Transverse colon (tissue), 4 donors: Measurements from ENCODE around the gene RASL10A. TPM values are rescaled to one million over a fixed set of nuclear protein-coding genes. Genes with fewer than 3 reads are reported as not detected.
A peak's percentile ranks its signal among the peaks of the same experiment; 100 is the strongest.
"Not testable (repeated sequence)": the region's sequence is repeated elsewhere in the genome, so short reads cannot be mapped to it uniquely, and the experiment has no call there.

Experiments used
- DNase-seq: peaks from one replicate; pipeline ENCODE4 v3.0.0-alpha.2; 2019
- H3K27ac ChIP-seq, 4 donors: fragments of 200-600 bp; sonication (generic); 2 replicates each; pipeline ENCODE4 v1.5.1; 2016 to 2018; ENCODE audit warnings: inconsistent platforms in 4 of 4
- H3K27me3 ChIP-seq: fragments of 200-600 bp; sonication (generic); 2 replicates; pipeline ENCODE4 v1.5.1; 2017; ENCODE audit warnings: inconsistent platforms
- H3K36me3 ChIP-seq, 4 donors: fragments of 200-600 bp; sonication (generic); 2 replicates each; pipeline ENCODE4 v1.5.1; 2017 to 2019; ENCODE audit warnings: inconsistent platforms in 4 of 4
- H3K4me1 ChIP-seq, 4 donors: fragments of 200-600 bp; sonication (generic); 2 replicates each; pipeline ENCODE4 v1.5.1; 2017 to 2020; ENCODE audit warnings: inconsistent platforms in 4 of 4
- H3K4me3 ChIP-seq, 4 donors: fragments of 200-600 bp; sonication (generic); 1 replicate in 1 of 4; 2 replicates in 3 of 4; pipeline versions ENCODE4 v1.5.1 to v1.6.1; 2017 to 2019; ENCODE audit warnings: inconsistent platforms in 4 of 4
- H3K9me3 ChIP-seq, 2 donors: fragments of 200-600 bp; sonication (generic); 2 replicates each; pipeline ENCODE4 v1.5.1; 2017 to 2019; ENCODE audit warnings: inconsistent platforms in 2 of 2
- CTCF ChIP-seq, 5 experiments: fragments of 200-600 bp in 3 of 5; fragments of 450-650 bp in 2 of 5; sonication (generic) in 3 of 5; IDR thresholded peaks; 1 replicate in 2 of 5; 2 replicates in 3 of 5; pipeline ENCODE4 v1.5.1; 2016 to 2017; ENCODE audit warnings: antibody characterized with exemption in 5 of 5, inconsistent platforms in 3 of 5, mild to moderate bottlenecking in 2 of 5, moderate library complexity in 1 of 5
- EP300 ChIP-seq: sonication (generic); formaldehyde crosslinking; IDR thresholded peaks from one replicate; pipeline ENCODE4 v1.6.1; 2017; ENCODE audit warnings: antibody characterized with exemption, low read depth
- POLR2A ChIP-seq: fragments of 450-650 bp; IDR thresholded peaks from one replicate; pipeline ENCODE4 v1.6.1; 2016; ENCODE audit warnings: antibody characterized with exemption, mild to moderate bottlenecking, moderate library complexity
- POLR2AphosphoS5 ChIP-seq, 3 donors: sonication (generic); formaldehyde crosslinking; IDR thresholded peaks; one replicate each; pipeline ENCODE4 v1.6.1; 2016; ENCODE audit warnings: antibody characterized with exemption in 3 of 3
- WGBS, 2 donors: methylation state at CpG; one replicate each; pipeline ENCODE4 v1.1.5; 2018; ENCODE audit warnings: low coverage in 1 of 2; 5-methylcytosine and 5-hydroxymethylcytosine counted together
- in situ Hi-C, 4 donors: fragments of 200-750 bp; cut with MboI; loops; one replicate each; pipeline versions ENCODE4 v1.15.0 to v1.15.1; 2017; ENCODE audit warnings: low sequenced_read_pairs in 3 of 4, low pct_ligation_motif_present in 1 of 4, low pct_unique_long_range_greater_than_20kb in 1 of 4
- intact Hi-C: fragments of 100-400 bp; cut with DNase I; formaldehyde crosslinking; loops from one replicate; pipeline ENCODE4 v1.15.1; 2023; ENCODE audit warnings: low total_unique reads
- total RNA-seq, 4 donors: library from RNA; depleted of rRNA; stranded (reverse); fragments of >200 nt; gene quantifications; one replicate each; pipeline ENCODE4 v1.1.0, GENCODE V29; 2016

The RASL10A gene
- total RNA-seq, 4 donors from 2014 or later, result 1.2 to 5.0 (median 2.4) TPM; not detected in 1

GRCh38 chr22:29348041-29348440, 32.5 kb upstream of the RASL10A start:
- H3K9me3 ChIP-seq, result no peaks in the 10 kb centered on the region
- no peak for TF ChIP-seq POLR2AphosphoS5 (IDR thresholded peaks at IDR 0.05)
- no peak for TF ChIP-seq POLR2A
- TF ChIP-seq CTCF (IDR thresholded peaks at IDR 0.05), result no peak
- TF ChIP-seq EP300, result no peak
- H3K27ac ChIP-seq, result no peak overlapping the region
- H3K4me1 ChIP-seq, result peaks cover 0 to 7% (median 4%) of the 10 kb centered on the region in 4 donors
- no peaks in the 10 kb centered on the region for H3K27me3 ChIP-seq
- no peak for DNase-seq
- 73 to 84% methylated on average over 2 of the region's 2 CpGs for WGBS, 2 donors
- H3K36me3 ChIP-seq, result peaks cover 0 to 47% (median 19%) of the 10 kb centered on the region in 4 donors
- in situ Hi-C loops, result no loop called here
- intact Hi-C loops, result no loop called here
- H3K4me3 ChIP-seq, result no peak overlapping the region

- no peak for DNase-seq
Measured at GRCh38 chr22:29346659-29347058, 31.2 kb upstream of the RASL10A start.

DNA sequence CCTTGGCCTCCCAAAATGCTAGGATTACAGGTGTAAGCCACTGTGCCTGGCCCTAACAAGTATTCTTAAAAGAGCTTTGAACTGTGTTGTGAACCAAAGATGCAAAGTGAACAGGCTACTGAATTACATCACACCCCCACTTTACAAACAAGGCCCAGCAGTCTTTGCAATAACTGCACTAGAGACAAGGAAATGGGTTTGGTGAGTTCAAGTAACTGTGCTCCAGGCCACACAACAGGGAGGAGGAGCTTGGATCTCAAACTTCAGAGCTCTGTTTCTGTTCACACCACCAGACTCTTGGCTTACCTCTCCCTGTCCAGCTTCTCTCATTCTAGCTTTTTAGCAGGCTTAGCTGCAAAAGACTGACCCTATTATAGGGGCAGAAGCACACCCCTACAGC, 30.4 kb upstream of the RASL10A start:
- H3K9me3 ChIP-seq, result no peaks in the 10 kb centered on the region
- TF ChIP-seq POLR2A (no peak), EP300 (no peak), CTCF (IDR thresholded peaks at IDR 0.05) (no peak), POLR2AphosphoS5 (IDR thresholded peaks at IDR 0.05) (no peak)
- H3K27me3 ChIP-seq, result no peaks in the 10 kb centered on the region
- peaks cover 0 to 44% (median 17%) of the 10 kb centered on the region in 4 donors for H3K36me3 ChIP-seq
- in situ Hi-C loops (no loop called here), intact Hi-C loops (no loop called here)
- peak overlapping the region in 1 of 4 donors; percentile 33 for H3K27ac ChIP-seq
- no peak for DNase-seq
- H3K4me3 ChIP-seq, result no peak overlapping the region
- H3K4me1 ChIP-seq, result peaks cover 0 to 7% (median 4%) of the 10 kb centered on the region in 4 donors

More at GRCh38 chr22:29346659-29347058, 31.2 kb upstream of the RASL10A start:
- Histone ChIP-seq H3K9me3 (no peaks in the 10 kb centered on the region), H3K4me3 (no peak overlapping the region), H3K36me3 (peaks cover 0 to 41% (median 18%) of the 10 kb centered on the region in 4 donors), H3K27me3 (no peaks in the 10 kb centered on the region), H3K27ac (no peak overlapping the region), H3K4me1 (peaks cover 0 to 7% (median 4%) of the 10 kb centered on the region in 4 donors)
- in situ Hi-C loops, result no loop called here
- 75 to 84% methylated on average over 2 to 4 of the region's 4 CpGs for WGBS, 2 donors
- intact Hi-C loops, result no loop called here
- TF ChIP-seq EP300 (no peak), CTCF (IDR thresholded peaks at IDR 0.05) (no peak), POLR2A (no peak), POLR2AphosphoS5 (IDR thresholded peaks at IDR 0.05) (no peak)

DNA sequence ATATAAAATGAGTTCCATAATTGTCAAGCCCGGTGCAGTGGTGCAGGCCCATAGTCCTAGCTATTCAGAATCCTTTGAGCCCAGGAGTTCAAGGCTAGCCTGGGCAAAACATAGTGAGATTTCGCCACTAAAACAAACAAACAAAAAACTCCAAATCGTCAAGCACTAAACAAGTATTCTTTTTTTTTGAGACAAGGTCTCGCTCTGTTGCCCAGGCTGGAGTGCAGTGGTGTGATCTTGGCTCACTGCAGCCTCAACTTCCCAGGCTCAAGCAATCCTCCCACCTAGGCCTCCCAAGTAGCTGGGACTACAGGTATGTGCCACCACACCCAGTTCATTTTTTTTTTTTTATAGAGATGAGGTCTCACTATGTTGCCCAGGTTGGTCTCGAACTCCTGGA, 29.4 kb upstream of the RASL10A start:
- WGBS, 2 donors, result 92 to 94% methylated on average over 5 of the region's 5 CpGs
- DNase-seq, H3K4me3 ChIP-seq, in situ Hi-C loops, H3K9me3 ChIP-seq, H3K4me1 ChIP-seq, intact Hi-C loops, H3K27me3 ChIP-seq: not testable (repeated sequence)
- peaks cover 0 to 45% (median 18%) of the 10 kb centered on the region in 4 donors for H3K36me3 ChIP-seq
- peak overlapping the region in 3 of 4 donors; percentile 44 to 69 (median 51) for H3K27ac ChIP-seq

DNA sequence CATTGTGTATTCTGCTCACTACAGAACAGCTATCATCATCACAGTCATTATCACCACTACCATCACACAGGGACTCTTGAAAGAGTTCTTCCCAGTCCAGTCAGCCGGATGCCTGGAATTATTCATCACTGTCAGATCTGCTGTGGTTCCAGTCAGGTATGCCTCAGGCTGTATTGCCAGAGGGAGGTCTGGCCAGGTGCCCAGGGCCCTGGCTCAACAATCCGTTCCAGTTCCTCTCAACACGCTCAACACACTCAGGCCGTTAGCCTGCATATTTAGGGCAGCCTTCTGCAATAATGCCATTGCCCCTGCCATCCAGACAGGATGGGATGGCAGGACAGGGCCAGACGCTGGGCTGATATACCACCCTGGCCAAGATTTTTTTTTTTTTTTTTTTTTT, 28.6 kb upstream of the RASL10A start:
- intact Hi-C loops (no loop called here), in situ Hi-C loops (no loop called here)
- WGBS, 2 donors, result 63 to 65% methylated on average over 3 to 5 of the region's 5 CpGs
- peak; percentile 45 for DNase-seq
- TF ChIP-seq EP300 (no peak), POLR2A (no peak), POLR2AphosphoS5 (IDR thresholded peaks at IDR 0.05) (peak in 2 of 3 donors; percentile 58 to 60), CTCF (IDR thresholded peaks at IDR 0.05) (no peak)
- Histone ChIP-seq H3K9me3 (no peaks in the 10 kb centered on the region), H3K4me3 (no peak overlapping the region), H3K4me1 (peaks cover 0 to 7% (median 4%) of the 10 kb centered on the region in 4 donors), H3K27ac (peak overlapping the region in 2 of 4 donors; percentile 51 to 69), H3K27me3 (no peaks in the 10 kb centered on the region), H3K36me3 (peaks cover 0 to 48% (median 16%) of the 10 kb centered on the region in 4 donors)
